Measurements from ENCODE around the gene EFCAB11. TPM values are rescaled to one million over a fixed set of nuclear protein-coding genes. Genes with fewer than 3 reads are reported as not detected.

Gene EFCAB11
- total RNA-seq, 1 donor from 2014 or later, result not detected

DNA sequence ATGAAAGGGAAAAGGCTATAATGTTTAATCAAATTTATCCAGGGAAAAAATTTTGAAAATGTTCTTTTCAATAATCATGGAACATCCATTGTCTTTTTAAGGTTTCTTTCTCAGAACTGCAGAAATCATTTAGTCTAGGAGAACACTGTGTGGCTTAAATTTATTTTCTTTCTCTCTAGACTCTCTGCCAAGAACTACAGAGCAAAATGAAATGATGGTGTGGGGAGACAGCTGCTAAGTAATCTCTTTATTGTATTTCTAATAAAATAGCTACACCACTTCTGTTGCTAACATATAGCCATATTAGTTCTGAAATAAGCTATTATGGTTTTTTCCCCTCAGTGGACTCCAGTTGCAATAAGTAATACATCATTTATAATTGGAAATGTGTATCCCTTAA is 120.9 kb downstream of the EFCAB11 start:
- TF ChIP-seq, protein P1, sequence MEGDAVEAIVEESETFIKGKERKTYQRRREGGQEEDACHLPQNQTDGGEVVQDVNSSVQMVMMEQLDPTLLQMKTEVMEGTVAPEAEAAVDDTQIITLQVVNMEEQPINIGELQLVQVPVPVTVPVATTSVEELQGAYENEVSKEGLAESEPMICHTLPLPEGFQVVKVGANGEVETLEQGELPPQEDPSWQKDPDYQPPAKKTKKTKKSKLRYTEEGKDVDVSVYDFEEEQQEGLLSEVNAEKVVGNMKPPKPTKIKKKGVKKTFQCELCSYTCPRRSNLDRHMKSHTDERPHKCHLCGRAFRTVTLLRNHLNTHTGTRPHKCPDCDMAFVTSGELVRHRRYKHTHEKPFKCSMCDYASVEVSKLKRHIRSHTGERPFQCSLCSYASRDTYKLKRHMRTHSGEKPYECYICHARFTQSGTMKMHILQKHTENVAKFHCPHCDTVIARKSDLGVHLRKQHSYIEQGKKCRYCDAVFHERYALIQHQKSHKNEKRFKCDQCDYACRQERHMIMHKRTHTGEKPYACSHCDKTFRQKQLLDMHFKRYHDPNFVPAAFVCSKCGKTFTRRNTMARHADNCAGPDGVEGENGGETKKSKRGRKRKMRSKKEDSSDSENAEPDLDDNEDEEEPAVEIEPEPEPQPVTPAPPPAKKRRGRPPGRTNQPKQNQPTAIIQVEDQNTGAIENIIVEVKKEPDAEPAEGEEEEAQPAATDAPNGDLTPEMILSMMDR (IDR thresholded peaks at IDR 0.05), result no peak
- no peak for DNase-seq (ENCODE audit: low spot score in 2 of 2)
- Histone ChIP-seq H3K36me3 (no peaks in the 10 kb centered on the region), H3K4me3 (no peak overlapping the region), H3K4me1 (no peaks in the 10 kb centered on the region), H3K27me3 (no peaks in the 10 kb centered on the region), H3K27ac (no peak overlapping the region), H3K9me3 (peaks cover 0 to 3% of the 10 kb centered on the region in 2 donors)
- intact Hi-C loops (cut with DNase I), result no loop called here

DNA sequence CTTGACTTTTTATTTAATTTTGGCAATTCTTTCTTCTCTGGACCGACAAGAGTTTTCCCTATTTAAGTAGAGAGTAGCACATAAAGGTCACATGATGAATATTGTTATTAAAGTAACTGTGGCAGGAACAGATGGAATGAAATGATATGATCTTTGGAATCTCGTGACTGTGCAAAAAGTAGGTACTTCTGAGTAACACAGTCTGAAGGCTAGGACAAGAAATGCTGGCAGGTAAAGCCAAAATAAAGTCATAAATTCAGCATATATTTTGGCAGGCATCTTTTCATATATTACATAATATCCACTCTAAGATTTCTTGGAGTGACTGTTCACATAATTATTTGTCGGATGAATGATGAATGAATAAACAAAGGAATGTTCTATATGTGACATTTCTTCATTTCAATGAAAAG is 121.4 kb downstream of the EFCAB11 start:
- H3K4me3 ChIP-seq, result no peak overlapping the region
- no peaks in the 10 kb centered on the region for H3K27me3 ChIP-seq
- no peaks in the 10 kb centered on the region for H3K36me3 ChIP-seq
- intact Hi-C loops (cut with DNase I), result no loop called here
- H3K4me1 ChIP-seq, result no peaks in the 10 kb centered on the region
- H3K9me3 ChIP-seq, result peaks cover 0 to 3% of the 10 kb centered on the region in 2 donors
- H3K27ac ChIP-seq, result no peak overlapping the region
- DNase-seq (ENCODE audit: low spot score in 2 of 2), result no peak
- TF ChIP-seq, protein P1 (IDR thresholded peaks at IDR 0.05), result no peak

DNA sequence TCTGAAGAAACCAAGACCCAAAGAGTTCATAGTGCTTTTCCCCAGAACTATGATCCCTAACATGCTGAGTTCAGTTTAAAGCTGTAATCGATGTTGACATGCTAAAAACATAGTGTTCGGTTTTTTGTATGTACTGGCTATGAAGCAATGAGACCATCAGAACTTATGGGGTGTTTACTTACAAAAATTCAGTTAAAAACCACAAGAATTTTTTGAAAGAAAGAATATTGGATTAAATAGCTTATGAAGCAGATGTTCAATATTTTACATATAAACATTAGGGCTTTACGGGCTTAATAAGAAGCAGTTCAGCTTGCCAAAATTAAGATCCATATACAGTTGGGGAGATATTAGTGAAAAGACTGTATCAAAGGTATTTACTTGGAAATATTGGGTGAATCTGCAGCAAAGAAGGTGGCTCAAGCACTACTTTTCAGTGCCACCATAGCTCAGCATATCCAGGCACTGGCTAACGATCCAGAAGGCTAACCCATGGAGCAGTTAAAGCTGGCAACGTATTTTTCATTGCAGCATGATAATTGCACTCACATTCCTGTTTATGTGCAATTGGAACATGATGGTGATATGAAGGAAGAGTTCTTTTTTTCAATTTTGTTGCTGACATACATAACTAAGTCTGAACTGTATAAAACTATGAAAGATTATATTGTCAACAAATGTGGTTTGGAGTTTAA is 125.9 kb downstream of the EFCAB11 start:
- H3K4me1 ChIP-seq, result no peaks in the 10 kb centered on the region
- no peak overlapping the region for H3K4me3 ChIP-seq
- no peaks in the 10 kb centered on the region for H3K36me3 ChIP-seq
- H3K27me3 ChIP-seq, result no peaks in the 10 kb centered on the region
- intact Hi-C loops (cut with DNase I), result no loop called here
- TF ChIP-seq, protein P1 (IDR thresholded peaks at IDR 0.05), result no peak
- no peak overlapping the region for H3K27ac ChIP-seq
- H3K9me3 ChIP-seq, result no peaks in the 10 kb centered on the region
- DNase-seq (ENCODE audit: low spot score in 2 of 2), result no peak

DNA sequence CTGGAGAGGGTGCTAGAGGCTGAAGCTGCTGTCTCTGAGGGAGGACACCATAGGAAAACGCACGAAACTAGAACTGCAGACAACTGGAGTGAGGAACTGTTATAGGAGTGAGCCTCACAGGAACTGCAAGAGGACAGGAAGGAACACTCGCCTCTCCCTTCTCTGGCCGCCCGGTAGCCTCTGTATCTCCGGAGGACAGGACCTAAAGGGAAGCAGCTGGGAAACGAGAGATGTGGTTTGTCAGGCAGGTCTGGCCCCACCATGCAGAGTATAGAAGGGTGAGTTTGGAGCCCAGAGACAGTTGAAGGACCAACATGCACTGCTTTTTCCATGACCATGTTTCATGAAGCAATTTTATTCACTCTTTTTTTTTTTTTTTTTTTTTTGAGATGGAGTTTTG is 127.3 kb downstream of the EFCAB11 start:
- TF ChIP-seq, protein P1 (IDR thresholded peaks at IDR 0.05), result no peak

DNA sequence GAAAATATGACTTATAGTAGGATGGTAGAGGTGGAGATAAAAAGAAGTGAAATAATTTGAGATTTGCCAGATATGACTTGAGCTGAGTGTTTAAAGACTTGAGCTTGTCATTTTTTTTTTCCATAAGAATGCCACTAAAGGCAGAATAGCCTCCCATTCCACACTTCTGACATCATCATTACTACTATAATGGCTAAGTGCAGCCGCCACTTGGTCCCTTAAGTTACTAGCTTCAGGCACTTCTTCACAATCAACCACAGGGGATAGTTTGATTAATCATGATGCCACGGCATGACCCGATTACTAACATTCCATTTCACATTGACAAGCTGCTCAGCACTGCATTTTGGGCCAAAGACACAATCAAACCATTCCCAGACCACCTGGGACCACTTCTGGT is 127.9 kb downstream of the EFCAB11 start:
- no peak overlapping the region for H3K4me3 ChIP-seq
- no peaks in the 10 kb centered on the region for H3K36me3 ChIP-seq
- no peak for DNase-seq (ENCODE audit: low spot score in 2 of 2)
- no peak overlapping the region for H3K27ac ChIP-seq
- H3K9me3 ChIP-seq, result no peaks in the 10 kb centered on the region
- no peaks in the 10 kb centered on the region for H3K27me3 ChIP-seq
- intact Hi-C loops (cut with DNase I), result no loop called here
- H3K4me1 ChIP-seq, result no peaks in the 10 kb centered on the region
- TF ChIP-seq, protein P1 (IDR thresholded peaks at IDR 0.05), result no peak

More for the DNA sequence above, 127.3 kb downstream of the EFCAB11 start:
- Histone ChIP-seq H3K4me1 (no peaks in the 10 kb centered on the region), H3K27ac (no peak overlapping the region), H3K36me3 (no peaks in the 10 kb centered on the region), H3K9me3 (no peaks in the 10 kb centered on the region), H3K4me3 (no peak overlapping the region), H3K27me3 (no peaks in the 10 kb centered on the region)
- intact Hi-C loops (cut with DNase I), result no loop called here
- DNase-seq (ENCODE audit: low spot score in 2 of 2), result no peak

Measured in ascending aorta (tissue), 2 donors.